Measurements from ENCODE around the gene GPC6. TPM values are rescaled to one million over a fixed set of nuclear protein-coding genes. Genes with fewer than 3 reads are reported as not detected.

Gene GPC6
- total RNA-seq, 1 donor = 77.8 TPM

GRCh38 chr13:93286047-93286446 is 59.4 kb downstream of the GPC6 start:
- Histone ChIP-seq H3K4me3 (ENCODE audit: insufficient read depth, low read length) (no peak overlapping the region), H2AFZ (ENCODE audit: low read length) (no peak overlapping the region), H3K36me3 (ENCODE audit: insufficient read depth, low read length) (no peaks in the 10 kb centered on the region), H3K4me1 (ENCODE audit: insufficient read depth, low read length) (peaks cover 2% of the 10 kb centered on the region), H3K4me2 (ENCODE audit: insufficient read depth, low read length) (no peak overlapping the region), H3K27ac (ENCODE audit: low read depth, low read length) (no peak overlapping the region), H3K79me2 (ENCODE audit: insufficient read depth, low read length) (no peaks in the 10 kb centered on the region), H4K20me1 (ENCODE audit: insufficient read depth, low read length) (no peaks in the 10 kb centered on the region), H3K9me3 (ENCODE audit: low read depth, low read length) (no peaks in the 10 kb centered on the region), H3K27me3 (ENCODE audit: insufficient read depth, low read length) (no peaks in the 10 kb centered on the region)
- no peak for DNase-seq (ENCODE audit: insufficient read length, low spot score, missing footprints)
- no peak for TF ChIP-seq CTCF (IDR thresholded peaks at IDR 0.05; ENCODE audit: extremely low read depth, low read depth, low read length)

- no peak overlapping the region for H3K4me2 ChIP-seq (ENCODE audit: insufficient read depth, low read length)
- TF ChIP-seq CTCF (IDR thresholded peaks at IDR 0.05; ENCODE audit: extremely low read depth, low read depth, low read length) = no peak
- no peak overlapping the region for H3K4me3 ChIP-seq (ENCODE audit: insufficient read depth, low read length)
- no peaks in the 10 kb centered on the region for H4K20me1 ChIP-seq (ENCODE audit: insufficient read depth, low read length)
- H3K4me1 ChIP-seq (ENCODE audit: insufficient read depth, low read length) = peaks cover 3% of the 10 kb centered on the region
- no peak overlapping the region for H2AFZ ChIP-seq (ENCODE audit: low read length)
- no peak for DNase-seq (ENCODE audit: insufficient read length, low spot score, missing footprints)
- no peaks in the 10 kb centered on the region for H3K79me2 ChIP-seq (ENCODE audit: insufficient read depth, low read length)
- H3K27me3 ChIP-seq (ENCODE audit: insufficient read depth, low read length) = no peaks in the 10 kb centered on the region
- no peaks in the 10 kb centered on the region for H3K9me3 ChIP-seq (ENCODE audit: low read depth, low read length)
- H3K36me3 ChIP-seq (ENCODE audit: insufficient read depth, low read length) = no peaks in the 10 kb centered on the region
- no peak overlapping the region for H3K27ac ChIP-seq (ENCODE audit: low read depth, low read length)
Measured at GRCh38 chr13:93289053-93289452, 62.4 kb downstream of the GPC6 start.

- no peaks in the 10 kb centered on the region for H3K36me3 ChIP-seq (ENCODE audit: insufficient read depth, low read length)
- no peaks in the 10 kb centered on the region for H3K9me3 ChIP-seq (ENCODE audit: low read depth, low read length)
- no peak overlapping the region for H3K27ac ChIP-seq (ENCODE audit: low read depth, low read length)
- H3K4me3 ChIP-seq (ENCODE audit: insufficient read depth, low read length) = no peak overlapping the region
- DNase-seq (ENCODE audit: insufficient read length, low spot score, missing footprints) = no peak
- no peaks in the 10 kb centered on the region for H3K79me2 ChIP-seq (ENCODE audit: insufficient read depth, low read length)
- no peak overlapping the region for H2AFZ ChIP-seq (ENCODE audit: low read length)
- H3K4me1 ChIP-seq (ENCODE audit: insufficient read depth, low read length) = peaks cover 3% of the 10 kb centered on the region
- TF ChIP-seq CTCF (IDR thresholded peaks at IDR 0.05; ENCODE audit: extremely low read depth, low read depth, low read length) = no peak
- H3K27me3 ChIP-seq (ENCODE audit: insufficient read depth, low read length) = no peaks in the 10 kb centered on the region
- H4K20me1 ChIP-seq (ENCODE audit: insufficient read depth, low read length) = no peaks in the 10 kb centered on the region
- H3K4me2 ChIP-seq (ENCODE audit: insufficient read depth, low read length) = no peak overlapping the region
Measured at GRCh38 chr13:93289842-93290241, 63.2 kb downstream of the GPC6 start.

- Histone ChIP-seq H2AFZ (ENCODE audit: low read length) (no peak overlapping the region), H3K27me3 (ENCODE audit: insufficient read depth, low read length) (no peaks in the 10 kb centered on the region), H3K27ac (ENCODE audit: low read depth, low read length) (no peak overlapping the region), H3K4me2 (ENCODE audit: insufficient read depth, low read length) (no peak overlapping the region), H3K36me3 (ENCODE audit: insufficient read depth, low read length) (no peaks in the 10 kb centered on the region), H3K4me3 (ENCODE audit: insufficient read depth, low read length) (no peak overlapping the region), H3K79me2 (ENCODE audit: insufficient read depth, low read length) (no peaks in the 10 kb centered on the region), H4K20me1 (ENCODE audit: insufficient read depth, low read length) (no peaks in the 10 kb centered on the region), H3K4me1 (ENCODE audit: insufficient read depth, low read length) (peaks cover 3% of the 10 kb centered on the region), H3K9me3 (ENCODE audit: low read depth, low read length) (no peaks in the 10 kb centered on the region)
- no peak for DNase-seq (ENCODE audit: insufficient read length, low spot score, missing footprints)
- no peak for TF ChIP-seq CTCF (IDR thresholded peaks at IDR 0.05; ENCODE audit: extremely low read depth, low read depth, low read length)
Measured at GRCh38 chr13:93290503-93290902, 63.9 kb downstream of the GPC6 start.

Measured in osteoblast (primary cell).